ES-I3 (cell line): Measurements from ENCODE around the gene LRP6.
"Not testable (repeated sequence)": the region's sequence is repeated elsewhere in the genome, so short reads cannot be mapped to it uniquely, and the experiment has no call there.

ENCODE experiments used
- H3K36me3 ChIP-seq: 2 replicates; pipeline ENCODE4 v1.6.1; 2013; ENCODE audit warnings: mild to moderate bottlenecking, low read length, control low read depth, moderate library complexity; ENCODE audit not compliant: insufficient read depth
- H3K4me1 ChIP-seq: 2 replicates; pipeline ENCODE4 v1.6.1; 2013; ENCODE audit warnings: mild to moderate bottlenecking, control low read depth, low read length; ENCODE audit not compliant: insufficient read depth
- H3K9ac ChIP-seq: 2 replicates; pipeline ENCODE4 v1.6.1; 2013; ENCODE audit warnings: low read depth, mild to moderate bottlenecking, low read length, moderate library complexity
- H3K9me3 ChIP-seq: 2 replicates; pipeline ENCODE4 v1.6.1; 2013; ENCODE audit warnings: mild to moderate bottlenecking, low read length, moderate library complexity; ENCODE audit not compliant: control insufficient read depth, insufficient read depth

LRP6 gene

GRCh38 chr12:12159988-12160387, 106.9 kb downstream of the LRP6 start:
- Histone ChIP-seq H3K9me3 (no peaks in the 10 kb centered on the region), H3K4me1 (no peaks in the 10 kb centered on the region), H3K36me3 (peaks cover 18% of the 10 kb centered on the region), H3K9ac (no peak overlapping the region)

- Histone ChIP-seq H3K36me3 (peaks cover 18% of the 10 kb centered on the region), H3K4me1 (no peaks in the 10 kb centered on the region), H3K9ac (no peak overlapping the region), H3K9me3 (no peaks in the 10 kb centered on the region)
Measured at GRCh38 chr12:12158858-12159257, 108.0 kb downstream of the LRP6 start.

- H3K4me1 ChIP-seq = no peaks in the 10 kb centered on the region
- no peaks in the 10 kb centered on the region for H3K9me3 ChIP-seq
- peaks cover 18% of the 10 kb centered on the region for H3K36me3 ChIP-seq
- H3K9ac ChIP-seq = no peak overlapping the region
Measured at GRCh38 chr12:12157424-12157823, 109.4 kb downstream of the LRP6 start.

GRCh38 chr12:12156828-12157227, 110.0 kb downstream of the LRP6 start:
- H3K4me1 ChIP-seq = no peaks in the 10 kb centered on the region
- no peak overlapping the region for H3K9ac ChIP-seq
- H3K36me3 ChIP-seq = peaks cover 14% of the 10 kb centered on the region
- H3K9me3 ChIP-seq = no peaks in the 10 kb centered on the region

GRCh38 chr12:12156116-12156515, 110.7 kb downstream of the LRP6 start:
- Histone ChIP-seq H3K9ac (no peak overlapping the region), H3K36me3 (peaks cover 14% of the 10 kb centered on the region), H3K4me1 (no peaks in the 10 kb centered on the region), H3K9me3 (no peaks in the 10 kb centered on the region)

- Histone ChIP-seq H3K4me1 (no peaks in the 10 kb centered on the region), H3K9me3 (no peaks in the 10 kb centered on the region), H3K36me3 (peaks cover 25% of the 10 kb centered on the region), H3K9ac (no peak overlapping the region)
Measured at GRCh38 chr12:12153596-12153995, 113.2 kb downstream of the LRP6 start.

GRCh38 chr12:12147111-12147510, 119.7 kb downstream of the LRP6 start:
- Histone ChIP-seq H3K36me3 (peaks cover 19% of the 10 kb centered on the region), H3K4me1 (no peaks in the 10 kb centered on the region), H3K9ac (no peak overlapping the region), H3K9me3 (no peaks in the 10 kb centered on the region)

- peaks cover 11% of the 10 kb centered on the region for H3K36me3 ChIP-seq
- not testable (repeated sequence) for H3K4me1 ChIP-seq, H3K9me3 ChIP-seq, H3K9ac ChIP-seq
Measured at GRCh38 chr12:12144531-12144930, 122.3 kb downstream of the LRP6 start.

- Histone ChIP-seq H3K4me1 (no peaks in the 10 kb centered on the region), H3K9ac (no peak overlapping the region), H3K36me3 (peaks cover 3% of the 10 kb centered on the region), H3K9me3 (no peaks in the 10 kb centered on the region)
Measured at GRCh38 chr12:12141000-12141399, 125.8 kb downstream of the LRP6 start.

- Histone ChIP-seq H3K36me3 (peaks cover 3% of the 10 kb centered on the region), H3K4me1 (no peaks in the 10 kb centered on the region), H3K9ac (no peak overlapping the region)
Measured at GRCh38 chr12:12138203-12139154, 128.4 kb downstream of the LRP6 start.

GRCh38 chr12:12133785-12134184, 133.1 kb downstream of the LRP6 start:
- H3K9me3 ChIP-seq = no peaks in the 10 kb centered on the region
- H3K4me1 ChIP-seq = no peaks in the 10 kb centered on the region
- no peak overlapping the region for H3K9ac ChIP-seq
- H3K36me3 ChIP-seq = peaks cover 3% of the 10 kb centered on the region; the same call in 1 of the 2 replicates

More at GRCh38 chr12:12138203-12139154, 128.4 kb downstream of the LRP6 start:
- H3K9me3 ChIP-seq = no peaks in the 10 kb centered on the region

GRCh38 chr12:12133259-12133658, 133.6 kb downstream of the LRP6 start:
- no peaks in the 10 kb centered on the region for H3K9me3 ChIP-seq
- H3K4me1 ChIP-seq = no peaks in the 10 kb centered on the region
- no peak overlapping the region for H3K9ac ChIP-seq
- peaks cover 3% of the 10 kb centered on the region; the same call in 1 of the 2 replicates for H3K36me3 ChIP-seq

GRCh38 chr12:12128670-12129069, 138.2 kb downstream of the LRP6 start:
- Histone ChIP-seq H3K36me3 (peaks cover 11% of the 10 kb centered on the region), H3K4me1 (no peaks in the 10 kb centered on the region), H3K9me3 (no peaks in the 10 kb centered on the region), H3K9ac (no peak overlapping the region)

- no peaks in the 10 kb centered on the region for H3K4me1 ChIP-seq
- H3K9me3 ChIP-seq = no peaks in the 10 kb centered on the region
- H3K36me3 ChIP-seq = peaks cover 14% of the 10 kb centered on the region
- H3K9ac ChIP-seq = no peak overlapping the region
Measured at GRCh38 chr12:12127304-12127703, 139.5 kb downstream of the LRP6 start.

- Histone ChIP-seq H3K9me3 (no peaks in the 10 kb centered on the region), H3K36me3 (peaks cover 14% of the 10 kb centered on the region)
Measured at GRCh38 chr12:12126551-12126950, 140.3 kb downstream of the LRP6 start.

More at GRCh38 chr12:12126551-12126950, 140.3 kb downstream of the LRP6 start:
- H3K9ac ChIP-seq = no peak overlapping the region
- H3K4me1 ChIP-seq = no peaks in the 10 kb centered on the region
